Measurements from ENCODE around the gene PTPRJ.

- TF ChIP-seq CTCF (IDR thresholded peaks at IDR 0.05; ENCODE audit: insufficient read depth, low read depth, low read length) (no peak), EZH2 (IDR thresholded peaks at IDR 0.05; ENCODE audit: insufficient read depth, low read length) (no peak)
These were observed 45.6 kb downstream of the PTPRJ start for GRCh38 chr11:48025984-48026340.

Measured in astrocyte (in vitro differentiated cells and primary cell).